HG03159 (cell line): ENCODE measurements around the gene ZNF416.

Experiments used
- ATAC-seq: cut with Tn5 transposase; IDR thresholded peaks from one replicate; pipeline ENCODE4 v1.9.1; 2021; ENCODE audit warnings: mild to moderate bottlenecking, moderate library complexity; ENCODE audit not compliant: unreplicated experiment

Gene ZNF416

GRCh38 chr19:57578487-57579205 lies at the start of gene ZNF416:
ZNF416 (minus strand) TSS chr19:57578911; CDS start chr19:57578704, 207 bp downstream.
- peak; percentile 94 for ATAC-seq

DNA sequence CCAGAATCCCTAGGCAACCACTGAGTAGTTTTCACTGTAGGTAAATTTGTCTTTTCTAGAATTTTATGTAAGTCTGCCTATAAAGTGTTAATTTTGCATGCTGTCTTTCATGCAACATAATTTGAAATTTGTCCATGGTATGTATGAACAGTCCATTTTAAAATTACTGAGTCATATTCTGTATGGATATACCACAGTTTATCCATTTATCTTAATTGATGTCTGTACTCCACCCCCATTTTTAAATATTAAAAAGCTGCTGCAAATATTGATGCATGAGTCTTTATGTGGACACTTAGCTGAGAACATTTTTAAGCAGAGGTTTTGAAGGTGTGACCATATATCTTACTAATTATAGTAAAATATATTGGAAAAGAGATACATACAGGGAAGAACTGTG lies 44.4 kb upstream of the ZNF416 start:
- ATAC-seq = no peak

- ATAC-seq = no peak
These were observed 42.1 kb upstream of the ZNF416 start for GRCh38 chr19:57620673-57621348.

DNA sequence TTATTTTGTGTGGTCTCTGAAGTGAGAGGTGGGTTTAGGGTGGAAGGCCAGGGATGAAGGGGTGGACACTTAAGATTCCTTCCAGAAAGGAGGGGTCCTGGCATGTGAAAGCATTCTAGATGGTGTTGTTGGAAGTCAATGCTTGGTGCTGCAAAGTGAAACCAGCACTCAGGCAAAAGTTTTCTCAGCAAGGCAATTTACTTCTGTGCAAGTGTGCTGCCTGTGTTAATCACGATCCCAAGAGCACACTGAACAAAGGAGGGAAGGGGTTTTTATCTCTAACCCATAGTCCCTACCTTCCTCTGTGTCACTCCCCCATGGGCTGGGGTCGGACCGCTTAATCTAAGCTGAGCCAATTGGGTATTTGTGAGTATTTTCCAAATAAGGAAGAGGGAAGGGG lies 36.6 kb upstream of the ZNF416 start:
- ATAC-seq = no peak

DNA sequence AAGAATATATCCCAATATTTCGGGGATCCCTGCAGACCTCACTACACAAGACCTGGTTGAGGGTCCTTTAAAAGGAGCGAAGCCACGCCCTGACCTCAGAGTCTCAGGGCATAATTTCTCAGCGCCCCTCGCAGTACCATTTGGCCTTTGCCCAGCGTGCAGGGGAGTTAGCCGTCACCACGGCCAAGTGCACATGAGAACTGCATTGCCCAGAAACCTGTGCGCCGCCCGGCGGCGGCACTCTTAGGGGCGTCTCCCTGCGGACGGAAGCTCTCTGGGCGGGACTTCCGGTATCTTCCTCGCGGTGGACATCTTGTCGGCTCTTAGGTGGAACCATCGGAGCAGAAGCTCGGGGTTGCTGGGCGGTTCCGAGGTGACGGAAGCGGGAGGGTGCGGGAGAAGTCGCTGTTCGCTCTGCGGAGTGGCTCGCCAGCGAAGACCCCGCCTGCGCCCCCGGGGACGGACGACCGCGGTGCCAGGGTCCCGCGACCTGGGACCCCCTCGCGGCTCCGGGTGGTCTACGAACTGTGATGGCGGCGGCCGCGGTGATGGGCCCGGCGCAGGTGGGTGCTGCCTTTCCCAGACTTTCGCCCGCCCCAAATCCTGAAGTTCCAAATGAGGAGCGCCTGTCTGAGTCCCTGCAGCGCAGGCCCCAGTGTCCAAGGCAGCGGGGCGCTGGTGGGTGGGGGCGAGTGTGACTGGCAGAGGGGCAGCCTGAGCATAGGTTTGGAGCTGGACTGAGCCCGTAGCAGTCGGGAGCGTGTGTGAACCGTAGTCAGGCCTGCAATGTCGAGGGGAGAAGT lies 35.4 kb upstream of the ZNF416 start, which contains the start of gene ZNF134:
Gene ZNF134, plus strand, starts transcription at position 302 of the 803 bp plus-strand sequence. CDS start 5,227 bp downstream, outside the sequence.
- ATAC-seq = peak; percentile 98

DNA sequence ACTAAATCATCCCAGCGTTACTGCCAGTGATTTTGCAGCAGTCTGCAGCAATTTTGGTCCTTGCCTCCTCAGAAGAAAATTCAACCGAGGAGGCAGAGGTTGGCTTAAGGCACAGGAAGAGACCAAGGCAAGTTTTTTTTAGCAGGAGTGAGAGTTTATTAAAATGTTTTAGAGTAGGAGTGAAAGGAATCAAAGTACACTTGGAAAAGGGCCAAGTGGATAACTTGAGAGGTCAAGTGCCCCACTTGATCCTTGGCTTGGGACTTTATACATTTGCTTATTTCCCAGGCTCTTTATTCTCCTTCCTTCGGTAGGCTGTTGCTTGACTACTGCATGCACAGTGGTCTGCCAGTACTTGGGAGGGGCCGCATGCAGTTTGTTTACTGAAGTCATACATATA lies 32.4 kb upstream of the ZNF416 start:
- ATAC-seq = no peak

GRCh38 chr19:57606931-57607330 lies 28.2 kb upstream of the ZNF416 start:
- no peak for ATAC-seq

DNA sequence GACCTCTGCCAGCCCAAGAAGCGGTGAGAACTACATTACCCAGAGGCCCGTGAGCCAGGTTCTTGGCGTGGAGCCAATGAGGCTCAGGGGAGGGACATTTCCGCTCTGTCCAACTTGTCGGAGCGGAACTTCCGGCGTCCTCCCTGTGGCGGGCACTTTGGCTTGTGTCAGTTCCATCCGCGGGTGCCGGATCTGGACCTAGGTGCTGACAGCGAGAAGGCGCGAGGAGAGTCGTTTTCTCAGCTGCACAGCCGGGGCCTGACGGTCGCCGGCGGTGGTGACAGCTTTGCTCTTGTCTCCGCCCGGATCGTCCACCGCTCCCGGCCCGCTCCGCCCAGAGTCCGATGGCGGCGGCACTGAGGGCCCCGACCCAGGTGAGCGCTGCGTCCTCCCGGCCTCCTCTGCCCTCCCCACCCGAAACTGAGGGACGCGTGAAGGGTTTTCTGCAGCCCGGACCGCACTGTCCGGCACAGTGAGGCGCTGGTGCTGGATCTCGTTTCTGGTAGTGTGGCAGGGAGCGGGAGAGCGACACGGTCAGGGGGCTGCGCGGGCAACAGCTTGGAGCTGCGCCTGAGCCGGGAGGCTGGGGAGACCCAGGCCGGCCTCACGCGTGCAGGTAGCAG lies 21.2 kb upstream of the ZNF416 start, which contains the start of gene ZNF530:
Gene ZNF530, plus strand, starts transcription at position 125 of the 623 bp plus-strand sequence. CDS start 4,461 bp downstream, outside the sequence.
- peak; percentile 94 for ATAC-seq

- no peak for ATAC-seq
These were observed 20.7 kb upstream of the ZNF416 start for GRCh38 chr19:57599377-57599760.

DNA sequence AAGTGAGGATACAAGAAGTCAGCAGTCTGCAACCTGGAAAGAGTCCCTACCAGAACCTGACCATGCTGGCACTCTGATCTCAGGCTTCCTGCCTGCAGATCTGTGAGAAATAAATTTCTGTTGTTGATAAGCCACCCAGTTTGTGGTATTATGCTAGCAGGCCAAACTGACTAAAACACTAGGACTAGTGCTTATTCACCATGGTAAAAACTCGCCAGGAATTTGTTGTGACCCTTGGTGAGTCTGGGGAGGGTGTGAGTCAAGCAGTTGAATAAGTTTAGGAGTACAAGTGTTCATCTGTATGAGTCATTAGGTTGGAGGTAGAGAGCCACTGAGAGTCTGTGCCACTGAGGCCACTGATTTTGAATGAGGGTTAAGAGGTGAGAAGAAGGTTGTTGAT lies 8.8 kb upstream of the ZNF416 start:
- no peak for ATAC-seq

DNA sequence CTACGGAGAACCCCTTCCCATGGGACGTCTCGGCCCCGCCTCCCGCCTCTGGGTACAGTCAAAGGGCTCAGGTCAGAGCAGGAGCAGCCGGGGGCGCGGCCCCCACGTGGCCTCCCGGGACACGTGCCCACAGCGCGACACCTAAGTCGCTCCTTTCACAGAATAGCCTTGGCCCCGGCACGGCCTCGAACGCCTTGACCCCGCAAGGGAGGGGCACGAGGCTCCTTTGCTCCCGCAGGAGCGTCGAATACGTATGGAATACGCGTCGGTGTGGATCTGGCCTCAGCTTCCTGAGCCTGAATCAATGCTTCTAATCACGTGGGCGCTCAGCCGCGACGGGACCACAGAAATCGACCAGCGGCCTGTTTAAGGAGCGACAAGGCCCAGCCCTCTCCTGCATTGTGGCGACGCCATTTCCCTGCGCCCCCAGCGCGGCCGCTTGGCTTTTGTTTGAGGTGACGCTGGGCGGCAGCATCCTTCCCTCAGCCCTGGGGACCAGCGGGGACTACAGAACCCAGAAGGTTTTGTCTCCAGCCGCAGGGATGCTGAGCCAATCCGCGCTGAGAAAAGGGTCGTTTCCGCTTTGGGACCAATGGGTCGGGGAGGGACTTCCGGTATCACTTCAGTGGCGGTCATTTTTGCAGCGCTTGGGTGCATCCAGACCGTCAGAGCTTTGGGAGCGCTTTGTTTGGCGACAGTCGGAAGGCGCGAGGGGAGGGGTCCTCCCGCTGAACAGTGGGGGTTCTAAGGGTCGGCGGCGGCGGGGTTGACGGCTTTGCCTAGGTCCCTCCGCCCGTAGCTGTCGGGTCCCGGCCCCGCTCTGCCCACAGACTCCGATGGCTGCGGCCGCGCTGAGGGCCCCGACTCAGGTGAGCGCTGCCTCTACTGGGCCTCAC lies 5.1 kb upstream of the ZNF416 start, which contains the start of gene ZIK1:
Gene ZIK1, plus strand, starts transcription at position 625 of the 896 bp plus-strand sequence. Its CDS starts 212 bp downstream, at position 837.
- peak; percentile 88 for ATAC-seq

- ATAC-seq = no peak
These were observed 4.4 kb upstream of the ZNF416 start for GRCh38 chr19:57583104-57583520.

GRCh38 chr19:57576661-57577060 lies 2.0 kb downstream of the ZNF416 start:
- ATAC-seq = no peak

DNA sequence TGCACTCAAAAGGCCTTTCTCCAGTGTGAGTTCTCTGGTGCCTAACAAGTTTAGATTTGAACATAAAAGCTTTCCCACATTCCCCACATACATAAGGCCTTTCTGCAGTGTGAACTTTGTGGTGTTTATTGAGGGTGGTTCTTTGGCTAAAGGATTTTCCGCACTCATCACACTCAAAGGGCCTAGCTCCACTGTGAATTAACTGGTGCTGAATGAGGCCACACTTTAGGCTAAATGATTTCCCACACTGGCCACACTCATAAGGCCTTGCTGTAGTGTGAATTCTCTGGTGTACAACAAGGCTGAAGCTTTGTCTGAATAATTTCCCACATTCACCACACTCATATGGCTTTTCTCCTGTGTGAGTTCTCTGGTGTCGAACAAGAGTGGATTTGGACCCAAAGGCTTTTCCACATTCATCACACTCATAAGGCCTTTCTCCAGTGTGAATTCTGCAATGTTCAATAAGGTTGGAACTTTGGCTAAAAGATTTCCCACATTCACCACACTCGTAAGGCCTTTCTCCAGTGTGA lies 6.2 kb downstream of the ZNF416 start:
- ATAC-seq = no peak

DNA sequence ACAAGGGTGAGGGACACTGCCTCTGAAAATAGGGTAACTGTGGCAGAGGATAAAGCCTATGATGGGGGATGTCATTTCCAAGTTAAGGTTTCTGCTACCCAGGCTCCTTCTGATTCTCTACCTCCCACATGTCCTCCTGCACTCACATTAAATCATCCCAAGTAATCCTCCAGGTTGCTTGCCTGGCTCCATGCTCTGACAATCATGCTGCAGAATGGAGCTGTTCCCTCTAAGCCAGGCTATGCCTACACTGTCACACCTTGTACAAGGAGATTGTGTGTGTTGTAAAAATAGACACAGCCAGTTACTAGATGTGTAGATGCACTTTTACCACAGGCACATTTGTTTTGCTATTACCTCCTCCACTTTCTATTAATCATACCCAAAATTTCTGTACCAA lies 8.0 kb downstream of the ZNF416 start:
- ATAC-seq = no peak

- no peak for ATAC-seq
These were observed 12.1 kb downstream of the ZNF416 start for GRCh38 chr19:57566396-57567265.

- ATAC-seq = no peak
These were observed 15.2 kb downstream of the ZNF416 start for GRCh38 chr19:57563547-57563946.

- peak; percentile 11 for ATAC-seq
These were observed 18.6 kb downstream of the ZNF416 start for GRCh38 chr19:57560049-57560491.
